SH-SY5Y (cell line): ENCODE measurements around the gene KCNIP3.

Source experiments
- GATA2 ChIP-seq: IDR thresholded peaks from 2 replicates; pipeline ENCODE4 v1.6.1; 2011; ENCODE audit warnings: mild to moderate bottlenecking, low read depth, low read length
- GATA3 ChIP-seq: IDR thresholded peaks from 2 replicates; pipeline ENCODE4 v1.6.1; 2011; ENCODE audit warnings: low read depth, mild to moderate bottlenecking, low read length, moderate library complexity

Gene KCNIP3

GRCh38 chr2:95310651-95311050 lies 13.5 kb downstream of the KCNIP3 start:
- TF ChIP-seq GATA3 (no peak), GATA2 (no peak)

DNA sequence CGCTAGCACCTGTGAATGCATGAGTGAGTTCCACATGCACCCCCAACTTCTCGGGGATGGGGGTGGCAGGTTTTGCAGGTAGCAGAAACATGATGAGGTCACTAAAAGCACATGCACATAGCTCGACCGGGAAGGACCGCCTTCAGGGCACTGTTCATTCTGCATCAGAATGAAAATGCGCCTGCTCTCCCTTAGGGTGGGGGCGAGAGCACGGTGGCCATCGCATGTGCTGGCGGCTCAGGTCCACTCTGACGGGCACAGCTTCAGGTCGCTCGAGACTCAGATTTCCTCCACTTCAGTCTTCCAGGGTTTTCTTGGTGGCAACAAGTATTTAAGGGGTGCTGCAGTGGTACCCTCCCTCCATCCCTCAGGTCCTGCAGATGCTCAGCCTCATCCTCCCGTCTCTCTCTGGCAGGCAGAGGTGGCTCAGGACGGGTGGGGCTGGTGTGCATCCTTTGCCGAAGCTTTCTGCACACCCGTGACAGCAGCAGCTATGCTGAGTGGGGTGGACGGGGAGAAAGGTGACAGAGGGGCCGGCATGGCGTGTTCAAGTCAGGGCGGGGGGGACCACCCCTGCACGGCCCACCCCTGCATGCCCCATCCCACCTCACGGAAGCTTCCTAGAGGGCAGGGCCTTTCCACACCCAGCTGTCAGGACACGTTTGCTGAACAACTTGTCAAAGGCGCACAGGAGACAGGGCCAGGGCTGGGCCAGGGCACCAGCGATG lies 14.8 kb downstream of the KCNIP3 start:
- TF ChIP-seq GATA3 (no peak), GATA2 (no peak)

GRCh38 chr2:95312543-95313201 lies 15.5 kb downstream of the KCNIP3 start:
- no peak for TF ChIP-seq GATA2
- TF ChIP-seq GATA3 = no peak

DNA sequence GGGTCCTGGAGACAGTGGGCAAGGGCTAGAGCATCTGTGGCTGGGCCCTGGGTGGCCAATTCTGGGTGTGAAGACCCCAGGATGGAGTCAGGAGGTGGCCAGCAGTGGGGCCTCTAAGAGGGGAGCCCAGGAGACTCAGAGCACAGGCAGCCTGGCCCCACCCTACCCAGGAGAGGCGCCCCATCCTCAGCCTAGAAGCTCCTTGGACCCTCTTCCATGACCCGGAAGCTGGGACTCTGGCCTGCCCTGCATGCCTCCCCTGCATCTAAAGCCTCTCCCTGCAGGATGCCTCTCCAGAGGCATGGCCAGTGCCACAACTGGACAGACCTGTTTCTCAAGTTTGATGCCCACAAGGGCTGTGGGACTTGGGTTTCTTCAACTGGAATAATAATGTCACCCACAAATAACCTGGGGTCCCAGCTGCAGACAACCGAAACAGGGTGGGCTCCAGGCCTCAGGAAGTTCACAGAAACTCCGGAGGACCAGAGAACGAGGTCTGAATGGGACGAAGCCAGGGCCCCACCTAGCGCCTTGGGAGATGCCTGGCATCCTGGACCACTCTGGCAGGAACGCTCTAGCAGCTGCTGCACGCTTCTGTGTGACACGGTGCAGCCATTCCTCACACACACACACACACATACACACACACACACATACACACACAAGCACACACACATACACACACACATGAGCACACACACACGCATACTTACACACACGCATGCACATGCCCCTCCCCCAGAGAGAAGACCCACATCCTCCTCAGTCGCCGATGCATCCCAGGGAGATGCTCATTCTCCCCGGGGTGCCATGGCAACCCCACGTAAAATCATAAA lies 16.4 kb downstream of the KCNIP3 start:
- TF ChIP-seq GATA2 (no peak), GATA3 (no peak)

DNA sequence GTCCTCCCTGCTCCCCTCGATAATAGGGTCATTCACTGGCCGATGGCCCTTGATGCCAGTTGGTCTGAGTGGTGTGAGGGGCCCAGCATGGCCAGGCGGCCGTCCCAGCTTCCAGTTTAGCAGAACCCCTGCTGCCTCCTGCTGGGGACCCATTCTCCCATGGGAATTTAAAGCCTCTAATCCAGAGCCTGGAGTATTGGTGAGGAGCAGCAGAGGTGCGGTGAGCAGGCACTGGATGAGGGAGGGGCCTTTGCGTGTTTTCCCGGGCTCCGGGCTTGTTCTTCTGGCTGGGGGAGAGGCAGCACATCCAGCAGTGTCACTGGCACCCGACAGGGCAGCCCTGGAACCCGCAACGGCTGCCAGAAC lies 17.4 kb downstream of the KCNIP3 start:
- TF ChIP-seq GATA2 (no peak), GATA3 (no peak)

DNA sequence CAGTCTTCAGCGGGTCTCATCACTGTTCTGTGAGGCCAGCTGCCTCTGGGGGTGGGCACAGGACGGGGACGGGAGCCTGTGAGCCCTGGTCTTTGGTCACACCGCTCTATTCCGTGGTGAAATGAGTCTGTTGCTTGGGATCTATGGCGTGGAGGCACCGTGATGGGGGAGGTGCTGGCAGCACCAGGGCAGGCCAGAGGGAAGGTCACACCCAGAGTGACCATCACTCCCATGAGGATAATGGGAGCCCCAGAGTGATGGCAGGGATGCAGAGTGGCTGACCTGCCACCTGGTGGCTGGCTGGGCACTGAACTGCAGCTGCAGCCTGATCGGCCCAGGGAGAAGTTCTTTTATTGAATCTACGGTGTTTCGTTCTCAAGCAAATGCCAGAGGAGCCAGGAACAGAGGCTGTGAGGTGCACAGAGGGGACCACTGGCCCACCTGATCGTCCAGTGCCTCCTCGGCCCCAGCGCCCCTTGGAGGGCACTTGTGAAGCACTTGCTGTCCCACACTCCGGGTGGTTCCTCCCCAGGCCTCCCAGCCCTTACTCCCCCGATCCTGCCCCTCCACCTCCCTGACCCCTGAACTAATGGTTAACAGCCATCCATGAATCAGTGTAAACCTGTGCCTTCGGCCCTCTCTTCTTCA lies 17.9 kb downstream of the KCNIP3 start:
- TF ChIP-seq GATA2 (no peak), GATA3 (no peak)

DNA sequence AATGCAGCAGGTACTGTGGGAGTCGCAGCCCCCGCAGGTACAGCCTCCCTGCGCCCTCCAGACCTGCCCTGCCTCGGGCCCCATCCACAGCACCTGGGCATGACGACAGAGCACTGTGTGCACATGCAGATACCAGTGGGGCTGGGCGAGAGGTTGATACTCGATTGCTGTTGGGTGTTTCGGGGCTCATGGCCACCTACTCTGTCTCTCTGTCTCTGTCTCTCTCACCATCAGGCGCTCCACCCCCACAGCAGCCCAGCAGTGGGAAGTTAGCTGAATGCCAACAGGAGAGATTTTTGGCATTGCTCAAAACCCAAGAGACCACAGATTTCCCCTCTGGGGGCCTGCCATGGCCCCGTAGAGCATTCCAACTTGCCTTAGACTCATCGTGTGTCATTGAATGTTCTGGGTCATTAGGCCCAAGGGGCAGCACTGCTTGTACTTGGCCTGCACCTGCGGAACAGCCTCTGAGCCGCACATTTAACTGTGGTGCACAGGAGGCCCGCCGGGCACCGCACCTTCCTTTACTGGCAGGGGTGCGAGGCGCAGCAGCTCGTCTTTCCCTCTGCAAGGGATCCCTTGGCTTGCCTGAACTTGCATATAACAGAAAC lies 18.8 kb downstream of the KCNIP3 start:
- no peak for TF ChIP-seq GATA3
- TF ChIP-seq GATA2 = no peak

- TF ChIP-seq GATA3 (no peak), GATA2 (no peak)
Measured at GRCh38 chr2:95316466-95317122, 19.4 kb downstream of the KCNIP3 start.

DNA sequence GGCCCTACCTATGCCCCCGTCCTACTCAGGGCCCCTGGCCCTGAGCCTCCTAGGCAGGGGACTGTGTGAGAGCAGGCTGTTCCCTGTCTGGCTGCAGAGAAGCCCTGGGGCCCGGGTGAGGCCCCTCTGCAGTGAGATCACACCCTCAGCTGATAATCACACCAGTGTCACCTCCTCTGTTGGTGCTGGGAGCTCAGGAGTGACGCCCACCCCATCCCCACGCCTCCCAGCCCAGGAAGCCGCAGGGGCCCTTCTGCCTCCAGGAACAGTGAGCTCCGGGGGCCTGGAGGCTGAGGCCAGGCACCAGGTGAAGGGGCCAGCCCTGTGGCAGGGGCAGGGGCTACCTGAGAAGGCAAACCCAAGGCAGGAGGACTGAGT lies 20.0 kb downstream of the KCNIP3 start:
- TF ChIP-seq GATA2 (no peak), GATA3 (no peak)

GRCh38 chr2:95317665-95318425 lies 20.7 kb downstream of the KCNIP3 start:
- no peak for TF ChIP-seq GATA2
- no peak for TF ChIP-seq GATA3

GRCh38 chr2:95318431-95319220 lies 21.5 kb downstream of the KCNIP3 start:
- TF ChIP-seq GATA3 (no peak), GATA2 (no peak)
